ENCODE data around the gene NET1. TPM values are rescaled to one million over a fixed set of nuclear protein-coding genes. Genes with fewer than 3 reads are reported as not detected.
"Not testable (repeated sequence)": the region's sequence is repeated elsewhere in the genome, so short reads cannot be mapped to it uniquely, and the experiment has no call there.

The NET1 gene
- total RNA-seq, 1 donor from 2014 or later: 90.5 TPM

GRCh38 chr10:5404208-5405041, 7.9 kb upstream of the NET1 start, which contains the start of gene TUBAL3:
TSS of gene TUBAL3 (minus strand) at chr10:5404828. CDS start at chr10:5404792, 36 bp downstream.
- H3K27me3 Mint-ChIP-seq (ENCODE audit: insufficient read depth, low read depth): peaks cover 6% of the 10 kb centered on the region
- TF ChIP-seq CTCF (IDR thresholded peaks at IDR 0.05) (no peak), EZH2phosphoT487 (IDR thresholded peaks at IDR 0.05) (no peak), EZH2 (IDR thresholded peaks at IDR 0.05) (no peak)
- H2AFZ ChIP-seq (replicated peaks): no peak within 1 kb of the TSS
- no peaks in the 10 kb centered on the region for H3K36me3 Mint-ChIP-seq
- H3K4me1 ChIP-seq: no peaks in the 10 kb centered on the region
- H4K20me1 ChIP-seq (ENCODE audit: low read depth): no peaks in the 10 kb centered on the region
- DNase-seq (ENCODE audit: low spot score): no peak
- no peak within 1 kb of the TSS for H3K27ac Mint-ChIP-seq
- peaks cover 8% of the 10 kb centered on the region for H3K9me3 Mint-ChIP-seq
- H3K4me3 ChIP-seq: no peak within 1 kb of the TSS
- no peak within 1 kb of the TSS for H3K27ac ChIP-seq
- H3K4me3 Mint-ChIP-seq: no peak within 1 kb of the TSS
- no peak within 1 kb of the TSS for H3K4me2 ChIP-seq
- H3K9me3 ChIP-seq (ENCODE audit: low read depth): peaks cover 6% of the 10 kb centered on the region
- H3K79me2 ChIP-seq (ENCODE audit: low read depth): no peaks in the 10 kb centered on the region
- no peaks in the 10 kb centered on the region for H3K4me1 Mint-ChIP-seq
- no peak within 1 kb of the TSS for H3K9ac ChIP-seq
- H3K36me3 ChIP-seq: no peaks in the 10 kb centered on the region
- no peaks in the 10 kb centered on the region for H3K27me3 ChIP-seq
- H3F3A ChIP-seq (ENCODE audit: low read depth): no peaks in the 10 kb centered on the region

GRCh38 chr10:5406918-5407317, 5.4 kb upstream of the NET1 start:
- H3K9me3 Mint-ChIP-seq: peaks cover 8% of the 10 kb centered on the region
- H3K4me1 Mint-ChIP-seq: peaks cover under 1% of the 10 kb centered on the region
- Histone ChIP-seq H4K20me1 (ENCODE audit: low read depth) (no peaks in the 10 kb centered on the region), H3F3A (ENCODE audit: low read depth) (no peaks in the 10 kb centered on the region), H2AFZ (replicated peaks) (no peak overlapping the region), H3K9ac (no peak overlapping the region), H3K4me2 (no peak overlapping the region), H3K36me3 (no peaks in the 10 kb centered on the region), H3K27me3 (no peaks in the 10 kb centered on the region), H3K4me1 (no peaks in the 10 kb centered on the region), H3K27ac (no peak overlapping the region), H3K4me3 (no peak overlapping the region), H3K9me3 (ENCODE audit: low read depth) (peaks cover 6% of the 10 kb centered on the region), H3K79me2 (ENCODE audit: low read depth) (no peaks in the 10 kb centered on the region)
- H3K27me3 Mint-ChIP-seq (ENCODE audit: insufficient read depth, low read depth): peaks cover 6% of the 10 kb centered on the region
- TF ChIP-seq EZH2 (IDR thresholded peaks at IDR 0.05) (no peak), EZH2phosphoT487 (IDR thresholded peaks at IDR 0.05) (no peak), CTCF (IDR thresholded peaks at IDR 0.05) (no peak)
- no peak overlapping the region for H3K27ac Mint-ChIP-seq
- no peak for DNase-seq (ENCODE audit: low spot score)
- H3K4me3 Mint-ChIP-seq: no peak overlapping the region
- H3K36me3 Mint-ChIP-seq: no peaks in the 10 kb centered on the region

- H3F3A ChIP-seq (ENCODE audit: low read depth); H3K36me3 Mint-ChIP-seq; H3K9ac ChIP-seq; H3K9me3 Mint-ChIP-seq; H3K9me3 ChIP-seq (ENCODE audit: low read depth); H3K4me2 ChIP-seq; H2AFZ ChIP-seq (replicated peaks); H3K27ac ChIP-seq; DNase-seq (ENCODE audit: low spot score); H3K4me3 Mint-ChIP-seq; H3K27me3 ChIP-seq; H3K4me1 Mint-ChIP-seq; H3K36me3 ChIP-seq; H3K27ac Mint-ChIP-seq; H3K4me3 ChIP-seq; H3K27me3 Mint-ChIP-seq (ENCODE audit: insufficient read depth, low read depth): not testable (repeated sequence)
- Histone ChIP-seq H3K79me2 (ENCODE audit: low read depth) (peaks cover 30% of the 10 kb centered on the region), H4K20me1 (ENCODE audit: low read depth) (peaks cover 22% of the 10 kb centered on the region), H3K4me1 (peaks cover 16% of the 10 kb centered on the region)
Measured at GRCh38 chr10:5410787-5411186, 1.6 kb upstream of the NET1 start.

GRCh38 chr10:5411941-5412276, 448 bp upstream of the NET1 start:
- no peak overlapping the region for H3K27ac ChIP-seq
- H3K4me3 ChIP-seq: peak overlapping the region; percentile 94
- H3K36me3 ChIP-seq: no peaks in the 10 kb centered on the region
- H3K4me3 Mint-ChIP-seq: no peak overlapping the region
- peak overlapping the region; percentile 39 for H3K27ac Mint-ChIP-seq
- no peak for DNase-seq (ENCODE audit: low spot score)
- H3K9ac ChIP-seq: no peak overlapping the region
- H3K9me3 Mint-ChIP-seq: peaks cover 20% of the 10 kb centered on the region
- peaks cover 4% of the 10 kb centered on the region for H3K27me3 Mint-ChIP-seq (ENCODE audit: insufficient read depth, low read depth)
- peak overlapping the region; percentile 94 for H2AFZ ChIP-seq (replicated peaks)
- peak overlapping the region; percentile 87 for H3K4me2 ChIP-seq
- no peaks in the 10 kb centered on the region for H3F3A ChIP-seq (ENCODE audit: low read depth)
- H3K4me1 Mint-ChIP-seq: peaks cover 5% of the 10 kb centered on the region
- H3K79me2 ChIP-seq (ENCODE audit: low read depth): peaks cover 41% of the 10 kb centered on the region
- H3K36me3 Mint-ChIP-seq: peaks cover 13% of the 10 kb centered on the region
- H3K4me1 ChIP-seq: peaks cover 21% of the 10 kb centered on the region
- TF ChIP-seq CTCF (IDR thresholded peaks at IDR 0.05): no peak
- no peak for TF ChIP-seq EZH2 (IDR thresholded peaks at IDR 0.05)
- TF ChIP-seq EZH2phosphoT487 (IDR thresholded peaks at IDR 0.05): no peak
- no peaks in the 10 kb centered on the region for H3K27me3 ChIP-seq
- peaks cover 22% of the 10 kb centered on the region for H4K20me1 ChIP-seq (ENCODE audit: low read depth)
- peaks cover 4% of the 10 kb centered on the region for H3K9me3 ChIP-seq (ENCODE audit: low read depth)

All from neural progenitor cell (in vitro differentiated cells).